Caki2 (cell line): ENCODE results near the gene MS4A7. TPM values are rescaled to one million over a fixed set of nuclear protein-coding genes. Genes with fewer than 3 reads are reported as not detected.
"Not testable (repeated sequence)": the region's sequence is repeated elsewhere in the genome, so short reads cannot be mapped to it uniquely, and the experiment has no call there.

Source experiments
- DNase-seq: peaks from one replicate; pipeline ENCODE4 v3.0.0-alpha.2; 2015; ENCODE audit warnings: low read depth
- in situ Hi-C: cut with HindIII; loops from 2 replicates; pipeline ENCODE4 v1.10.0; 2016; ENCODE audit warnings: low sequenced_read_pairs, low pct_unique_long_range_greater_than_20kb, mixed read lengths
- total RNA-seq: library from RNA; depleted of rRNA; stranded (reverse); fragments of >200 nt; shearing (Covaris generic); gene quantifications from 2 replicates; pipeline ENCODE4 v1.2.3, GENCODE V29; 2014; ENCODE audit warnings: low replicate concordance; rRNA removed

MS4A7 gene
- total RNA-seq: not detected in 2 replicates

- in situ Hi-C loops: no loop called here
These were observed at the start of gene MS4A7 for GRCh38 chr11:60378354-60378753. Gene MS4A7, plus strand, starts transcription at chr11:60378532. Its CDS starts 4,610 bp downstream, at chr11:60383142.

GRCh38 chr11:60332846-60333245 is 45.5 kb upstream of the MS4A7 start:
- in situ Hi-C loops: no loop called here

More at GRCh38 chr11:60378354-60378753, at the start of gene MS4A7:
- DNase-seq: no peak

GRCh38 chr11:60334005-60334620 is 44.2 kb upstream of the MS4A7 start:
- in situ Hi-C loops: no loop called here
- peak; percentile 32 for DNase-seq

More at GRCh38 chr11:60332846-60333245, 45.5 kb upstream of the MS4A7 start:
- DNase-seq: no peak

GRCh38 chr11:60336767-60337391 is 41.5 kb upstream of the MS4A7 start:
- DNase-seq: no peak
- in situ Hi-C loops: no loop called here

GRCh38 chr11:60338053-60338452 is 40.3 kb upstream of the MS4A7 start:
- in situ Hi-C loops: no loop called here
- DNase-seq: no peak

GRCh38 chr11:60339356-60339755 is 39.0 kb upstream of the MS4A7 start:
- in situ Hi-C loops: no loop called here
- no peak for DNase-seq

GRCh38 chr11:60343094-60343704 is 35.1 kb upstream of the MS4A7 start:
- DNase-seq: no peak
- in situ Hi-C loops: no loop called here

- no peak for DNase-seq
- in situ Hi-C loops: no loop called here
These were observed 34.2 kb upstream of the MS4A7 start for GRCh38 chr11:60344146-60344545.

- in situ Hi-C loops: no loop called here
- no peak for DNase-seq
These were observed 32.8 kb upstream of the MS4A7 start for GRCh38 chr11:60345489-60345888.

- no peak for DNase-seq
- in situ Hi-C loops: no loop called here
These were observed 31.1 kb upstream of the MS4A7 start for GRCh38 chr11:60347084-60347797.

- DNase-seq: no peak
- in situ Hi-C loops: no loop called here
These were observed 30.2 kb upstream of the MS4A7 start for GRCh38 chr11:60348116-60348515.

GRCh38 chr11:60349990-60350389 is 28.3 kb upstream of the MS4A7 start:
- in situ Hi-C loops: no loop called here
- no peak for DNase-seq

- in situ Hi-C loops: no loop called here
- no peak for DNase-seq
These were observed 20.6 kb upstream of the MS4A7 start for GRCh38 chr11:60357771-60358170.

- in situ Hi-C loops: no loop called here
- no peak for DNase-seq
These were observed 17.7 kb upstream of the MS4A7 start for GRCh38 chr11:60360621-60361020.

GRCh38 chr11:60362241-60362640 is 16.1 kb upstream of the MS4A7 start:
- no peak for DNase-seq
- in situ Hi-C loops: no loop called here

GRCh38 chr11:60363542-60364470 is 14.5 kb upstream of the MS4A7 start:
- DNase-seq: peak; percentile 37
- in situ Hi-C loops: no loop called here

GRCh38 chr11:60366262-60366904 is 11.9 kb upstream of the MS4A7 start:
- in situ Hi-C loops, DNase-seq: not testable (repeated sequence)
